MCF 10A (cell line): Measurements from ENCODE around the gene NAV1. TPM values are rescaled to one million over a fixed set of nuclear protein-coding genes. Genes with fewer than 3 reads are reported as not detected.

ENCODE experiments used
- BruUV-seq: library from RNA; stranded (reverse); fragments of 400-500 nt; replicated peaks from 2 replicates; lab custom pipeline; 2021; lab: Mats Ljungman, UMichigan
- CTCF ChIA-PET: fragments of 300-600 bp; sonication (Branson Sonifier 250); formaldehyde crosslinking; extraction: SDS; loops from one replicate; lab custom pipeline; 2021; ENCODE audit warnings: antibody characterized with exemption, inconsistent platforms; lab: Yijun Ruan, JAX
- POLR2A ChIA-PET: fragments of 300-600, 350-650 bp; sonication (Branson Sonifier 250); formaldehyde crosslinking; extraction: SDS; loops from one replicate; lab custom pipeline; 2020; ENCODE audit warnings: antibody characterized with exemption, inconsistent platforms; lab: Yijun Ruan, JAX
- DNase-seq: peaks from one replicate; pipeline ENCODE4 v3.0.0-alpha.2; 2018; ENCODE audit not compliant: unreplicated experiment
- H3K27ac Mint-ChIP-seq: one replicate; pipeline ENCODE4 v1.8.0; 2022; ENCODE audit warnings: mild to moderate bottlenecking, low read depth, mixed read lengths; ENCODE audit not compliant: unreplicated experiment
- H3K27me3 Mint-ChIP-seq: one replicate; pipeline ENCODE4 v1.8.0; 2022; ENCODE audit warnings: mixed read lengths; ENCODE audit not compliant: insufficient read depth, unreplicated experiment
- H3K36me3 Mint-ChIP-seq: one replicate; pipeline ENCODE4 v1.8.0; 2022; ENCODE audit warnings: mild to moderate bottlenecking, moderate library complexity, mixed read lengths; ENCODE audit not compliant: insufficient read depth, unreplicated experiment
- H3K4me1 Mint-ChIP-seq: one replicate; pipeline ENCODE4 v1.8.0; 2022; ENCODE audit warnings: mixed read lengths; ENCODE audit not compliant: insufficient read depth, unreplicated experiment
- H3K4me3 Mint-ChIP-seq: one replicate; pipeline ENCODE4 v1.8.0; 2022; ENCODE audit warnings: mild to moderate bottlenecking, moderate library complexity, mixed read lengths; ENCODE audit not compliant: unreplicated experiment
- H3K9me3 Mint-ChIP-seq: one replicate; pipeline ENCODE4 v1.8.0; 2022; ENCODE audit warnings: mixed read lengths; ENCODE audit not compliant: unreplicated experiment
- intact Hi-C: fragments of 100-400 bp; cut with micrococcal nuclease; formaldehyde crosslinking; loops from 2 replicates; pipeline ENCODE4 v1.14.1; 2022
- total RNA-seq: library from RNA; stranded (reverse); gene quantifications from 2 replicates; pipeline ENCODE4 v1.2.3, GENCODE V29; 2022
- TF ChIP-seq, protein P1 (sequence below): fragments of 200-600 bp; IDR thresholded peaks from one replicate; pipeline ENCODE4 v1.8.0; 2022; ENCODE audit warnings: antibody characterized with exemption, mild to moderate bottlenecking; ENCODE audit not compliant: unreplicated experiment

NAV1 gene
- total RNA-seq, 1 experiment from 2014 or later: 34.9 TPM

DNA sequence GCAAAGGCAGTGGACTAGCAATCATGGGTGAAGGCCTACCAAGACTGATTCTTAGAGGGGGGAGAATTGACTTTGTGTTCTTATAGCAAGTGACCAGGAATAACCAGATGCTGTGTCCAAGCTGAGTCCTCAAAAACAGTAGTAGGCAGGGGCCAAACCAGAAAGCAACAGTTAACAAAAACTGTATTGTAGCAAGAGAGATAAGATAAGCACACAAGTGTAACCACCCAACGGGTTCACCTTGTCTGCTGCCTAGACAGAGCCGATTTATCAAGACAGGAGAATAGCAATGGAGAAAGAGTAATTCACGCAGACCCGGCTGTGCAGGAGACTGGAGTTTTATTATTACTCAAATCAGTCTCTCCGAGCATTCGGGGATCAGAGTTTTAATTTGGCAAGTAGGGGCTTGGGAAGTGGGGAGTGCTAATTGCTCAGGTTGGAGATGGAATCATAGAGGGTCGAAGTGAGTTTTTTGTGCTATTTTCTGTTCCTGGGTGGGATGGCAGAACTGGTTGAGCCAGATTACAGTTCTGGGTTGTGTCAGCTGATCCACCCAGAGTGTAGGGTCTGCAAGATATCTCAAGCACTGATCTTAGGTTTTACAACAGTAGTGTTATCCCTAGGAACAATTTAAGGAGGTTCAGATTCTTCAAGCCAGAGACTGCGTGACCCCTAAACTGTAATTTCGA lies 23.7 kb upstream of the NAV1 start:
- intact Hi-C loops: no loop called here
- Mint-ChIP-seq H3K9me3 (no peaks in the 10 kb centered on the region), H3K27ac (no peak overlapping the region), H3K36me3 (no peaks in the 10 kb centered on the region), H3K27me3 (no peaks in the 10 kb centered on the region), H3K4me1 (peaks cover 7% of the 10 kb centered on the region), H3K4me3 (no peak overlapping the region)
- BruUV-seq: TSS peak; percentile 4
- no peak for DNase-seq
- POLR2A ChIA-PET: interaction anchor here (0.6 to 15.5 kb wide), 10 partner anchors 8 to 361 kb away, joined by 3 to 330 read pairs (median 3); partner anchors contain the start of genes CSRP1, PHLDA3 and TMEM9
- TF ChIP-seq, protein P1, sequence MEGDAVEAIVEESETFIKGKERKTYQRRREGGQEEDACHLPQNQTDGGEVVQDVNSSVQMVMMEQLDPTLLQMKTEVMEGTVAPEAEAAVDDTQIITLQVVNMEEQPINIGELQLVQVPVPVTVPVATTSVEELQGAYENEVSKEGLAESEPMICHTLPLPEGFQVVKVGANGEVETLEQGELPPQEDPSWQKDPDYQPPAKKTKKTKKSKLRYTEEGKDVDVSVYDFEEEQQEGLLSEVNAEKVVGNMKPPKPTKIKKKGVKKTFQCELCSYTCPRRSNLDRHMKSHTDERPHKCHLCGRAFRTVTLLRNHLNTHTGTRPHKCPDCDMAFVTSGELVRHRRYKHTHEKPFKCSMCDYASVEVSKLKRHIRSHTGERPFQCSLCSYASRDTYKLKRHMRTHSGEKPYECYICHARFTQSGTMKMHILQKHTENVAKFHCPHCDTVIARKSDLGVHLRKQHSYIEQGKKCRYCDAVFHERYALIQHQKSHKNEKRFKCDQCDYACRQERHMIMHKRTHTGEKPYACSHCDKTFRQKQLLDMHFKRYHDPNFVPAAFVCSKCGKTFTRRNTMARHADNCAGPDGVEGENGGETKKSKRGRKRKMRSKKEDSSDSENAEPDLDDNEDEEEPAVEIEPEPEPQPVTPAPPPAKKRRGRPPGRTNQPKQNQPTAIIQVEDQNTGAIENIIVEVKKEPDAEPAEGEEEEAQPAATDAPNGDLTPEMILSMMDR: no peak
- CTCF ChIA-PET: interaction anchor here (1.0 to 58.0 kb wide), 14 partner anchors 11 to 278 kb away, joined by 3 to 3816 read pairs (median 4); partner anchors contain the start of genes CSRP1 and PHLDA3

DNA sequence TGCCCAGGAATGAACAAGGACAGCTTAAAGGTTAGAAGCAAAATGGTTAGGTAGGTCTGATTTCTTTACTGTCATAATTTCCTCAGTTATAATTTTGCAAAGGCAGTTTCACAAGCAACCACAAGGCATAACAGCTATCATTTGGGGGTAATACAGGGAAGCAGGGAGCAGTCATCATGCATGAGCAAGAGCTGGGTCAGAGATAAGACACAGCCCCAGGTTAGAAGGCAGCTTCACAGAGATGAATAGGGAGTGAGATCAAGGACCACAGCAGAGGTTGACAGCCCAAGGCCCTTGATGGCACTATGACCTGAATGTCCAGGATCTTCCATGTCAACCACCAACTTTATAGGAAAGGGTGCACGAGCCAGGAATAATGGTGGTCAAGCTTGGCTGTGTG lies 23.0 kb upstream of the NAV1 start:
- no peak for DNase-seq
- BruUV-seq: no TSS peak
- ChIA-PET CTCF (interaction anchor here (0.5 to 58.0 kb wide), 15 partner anchors 10 to 278 kb away, joined by 3 to 3816 read pairs (median 4); partner anchors contain the start of genes CSRP1 and PHLDA3), POLR2A (interaction anchor here (0.6 to 15.5 kb wide), 11 partner anchors 9 to 362 kb away, joined by 3 to 330 read pairs (median 3); partner anchors contain the start of genes CSRP1, PHLDA3 and TMEM9)
- intact Hi-C loops: no loop called here
- Mint-ChIP-seq H3K27me3 (no peaks in the 10 kb centered on the region), H3K27ac (no peak overlapping the region), H3K4me3 (no peak overlapping the region), H3K36me3 (no peaks in the 10 kb centered on the region), H3K9me3 (no peaks in the 10 kb centered on the region), H3K4me1 (peaks cover 7% of the 10 kb centered on the region)
- TF ChIP-seq, protein P1: no peak

DNA sequence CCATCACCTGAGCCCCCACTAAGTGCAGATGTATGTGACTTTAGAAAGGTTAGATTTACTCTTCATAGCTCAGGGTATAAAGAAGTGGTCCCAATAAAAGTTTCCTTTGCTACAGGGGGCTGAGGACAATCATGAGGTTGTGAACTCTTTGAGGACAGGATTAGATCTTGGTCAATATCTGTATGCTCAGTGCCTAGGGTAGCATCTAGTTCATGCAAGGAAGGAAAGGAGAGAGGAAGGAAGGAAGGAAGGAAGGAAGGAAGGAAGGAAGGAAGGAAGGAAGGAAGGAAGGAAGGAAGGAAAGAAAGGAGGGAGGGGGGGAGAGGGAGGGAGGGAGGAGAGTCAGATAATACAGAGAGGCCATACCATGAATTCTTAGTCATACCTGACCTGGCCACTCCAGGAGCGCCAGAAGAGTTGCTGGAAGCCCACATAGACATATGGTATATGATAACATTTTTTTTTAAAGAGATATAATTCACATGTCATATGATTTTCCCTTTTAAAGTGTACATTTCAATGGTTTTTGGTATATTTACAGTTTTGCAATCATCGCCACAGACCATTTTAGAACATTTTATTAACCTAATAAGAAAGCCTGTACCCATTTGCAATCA lies 22.3 kb upstream of the NAV1 start:
- H3K27ac Mint-ChIP-seq: no peak overlapping the region
- TF ChIP-seq, protein P1: no peak
- H3K4me1 Mint-ChIP-seq: peaks cover 7% of the 10 kb centered on the region
- no peaks in the 10 kb centered on the region for H3K27me3 Mint-ChIP-seq
- intact Hi-C loops: no loop called here
- ChIA-PET POLR2A (interaction anchor here (1.0 to 15.5 kb wide), 6 partner anchors 10 to 69 kb away, joined by 3 to 330 read pairs (median 4); partner anchors contain the start of gene CSRP1), CTCF (interaction anchor here (0.5 to 58.0 kb wide), 14 partner anchors 9 to 449 kb away, joined by 3 to 3816 read pairs (median 4); partner anchors contain the start of genes CSRP1 and PHLDA3)
- H3K9me3 Mint-ChIP-seq: no peaks in the 10 kb centered on the region
- no peaks in the 10 kb centered on the region for H3K36me3 Mint-ChIP-seq
- no peak overlapping the region for H3K4me3 Mint-ChIP-seq
- DNase-seq: no peak
- no TSS peak for BruUV-seq

DNA sequence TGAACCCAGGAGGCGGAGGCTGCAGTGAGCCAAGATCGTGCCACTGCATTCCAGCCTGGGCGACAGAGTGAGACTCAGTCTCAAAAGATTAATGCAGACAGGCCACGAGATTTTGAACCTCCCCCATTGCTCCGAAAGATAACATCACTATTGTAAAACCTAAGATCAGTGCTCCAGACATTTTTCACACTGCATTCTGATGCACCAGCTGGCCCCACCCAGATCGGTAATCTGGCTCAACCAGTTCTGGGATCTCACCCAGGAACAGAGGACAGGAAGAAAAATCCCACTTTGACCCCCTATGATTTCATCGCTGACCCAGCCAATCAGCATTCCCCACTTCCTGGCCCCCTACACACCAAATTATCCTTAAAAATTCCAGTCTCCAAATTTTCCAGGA lies 21.3 kb upstream of the NAV1 start:
- intact Hi-C loops: no loop called here
- H3K9me3 Mint-ChIP-seq: no peaks in the 10 kb centered on the region
- H3K27me3 Mint-ChIP-seq: no peaks in the 10 kb centered on the region
- H3K27ac Mint-ChIP-seq: peak overlapping the region; percentile 2
- ChIA-PET POLR2A (interaction anchor here (0.8 to 2.4 kb wide), 2 partner anchors 35 to 37 kb away, joined by 3 to 11 read pairs; no protein-coding TSS in a partner anchor), CTCF (interaction anchor here (0.6 to 58.0 kb wide), 11 partner anchors 13 to 455 kb away, joined by 3 to 3816 read pairs (median 3); partner anchors contain the start of genes CSRP1 and PHLDA3)
- DNase-seq: no peak
- H3K36me3 Mint-ChIP-seq: no peaks in the 10 kb centered on the region
- TF ChIP-seq, protein P1: no peak
- no TSS peak for BruUV-seq
- H3K4me1 Mint-ChIP-seq: peaks cover 7% of the 10 kb centered on the region
- no peak overlapping the region for H3K4me3 Mint-ChIP-seq
